Measurements from ENCODE around the gene SNCG. TPM values are rescaled to one million over a fixed set of nuclear protein-coding genes. Genes with fewer than 3 reads are reported as not detected.

The SNCG gene
- total and polyA plus RNA-seq, 2 experiments from 2014 or later, result 4.0 to 17.0 TPM

DNA sequence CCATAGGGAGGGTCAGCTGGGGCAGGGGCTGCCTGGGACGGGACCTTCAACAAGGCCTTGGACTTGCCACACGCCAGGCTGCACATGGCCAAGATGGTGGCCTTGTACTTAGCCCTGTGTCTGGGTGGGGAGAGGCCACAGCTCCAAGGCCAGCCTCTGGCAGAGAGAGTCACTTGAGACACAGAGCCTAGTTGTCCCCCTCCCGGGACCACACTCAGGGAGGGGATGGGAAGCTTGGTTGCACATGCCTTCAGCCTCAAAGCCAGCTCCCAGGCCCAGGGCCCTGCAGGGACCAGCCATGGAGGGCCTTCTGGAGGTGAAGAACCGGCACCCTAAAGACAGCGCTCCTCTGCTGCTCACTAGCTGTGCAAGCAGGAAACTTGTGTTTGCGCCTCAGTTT, 17.7 kb upstream of the SNCG start (continued):
- TF ChIP-seq, protein P1, sequence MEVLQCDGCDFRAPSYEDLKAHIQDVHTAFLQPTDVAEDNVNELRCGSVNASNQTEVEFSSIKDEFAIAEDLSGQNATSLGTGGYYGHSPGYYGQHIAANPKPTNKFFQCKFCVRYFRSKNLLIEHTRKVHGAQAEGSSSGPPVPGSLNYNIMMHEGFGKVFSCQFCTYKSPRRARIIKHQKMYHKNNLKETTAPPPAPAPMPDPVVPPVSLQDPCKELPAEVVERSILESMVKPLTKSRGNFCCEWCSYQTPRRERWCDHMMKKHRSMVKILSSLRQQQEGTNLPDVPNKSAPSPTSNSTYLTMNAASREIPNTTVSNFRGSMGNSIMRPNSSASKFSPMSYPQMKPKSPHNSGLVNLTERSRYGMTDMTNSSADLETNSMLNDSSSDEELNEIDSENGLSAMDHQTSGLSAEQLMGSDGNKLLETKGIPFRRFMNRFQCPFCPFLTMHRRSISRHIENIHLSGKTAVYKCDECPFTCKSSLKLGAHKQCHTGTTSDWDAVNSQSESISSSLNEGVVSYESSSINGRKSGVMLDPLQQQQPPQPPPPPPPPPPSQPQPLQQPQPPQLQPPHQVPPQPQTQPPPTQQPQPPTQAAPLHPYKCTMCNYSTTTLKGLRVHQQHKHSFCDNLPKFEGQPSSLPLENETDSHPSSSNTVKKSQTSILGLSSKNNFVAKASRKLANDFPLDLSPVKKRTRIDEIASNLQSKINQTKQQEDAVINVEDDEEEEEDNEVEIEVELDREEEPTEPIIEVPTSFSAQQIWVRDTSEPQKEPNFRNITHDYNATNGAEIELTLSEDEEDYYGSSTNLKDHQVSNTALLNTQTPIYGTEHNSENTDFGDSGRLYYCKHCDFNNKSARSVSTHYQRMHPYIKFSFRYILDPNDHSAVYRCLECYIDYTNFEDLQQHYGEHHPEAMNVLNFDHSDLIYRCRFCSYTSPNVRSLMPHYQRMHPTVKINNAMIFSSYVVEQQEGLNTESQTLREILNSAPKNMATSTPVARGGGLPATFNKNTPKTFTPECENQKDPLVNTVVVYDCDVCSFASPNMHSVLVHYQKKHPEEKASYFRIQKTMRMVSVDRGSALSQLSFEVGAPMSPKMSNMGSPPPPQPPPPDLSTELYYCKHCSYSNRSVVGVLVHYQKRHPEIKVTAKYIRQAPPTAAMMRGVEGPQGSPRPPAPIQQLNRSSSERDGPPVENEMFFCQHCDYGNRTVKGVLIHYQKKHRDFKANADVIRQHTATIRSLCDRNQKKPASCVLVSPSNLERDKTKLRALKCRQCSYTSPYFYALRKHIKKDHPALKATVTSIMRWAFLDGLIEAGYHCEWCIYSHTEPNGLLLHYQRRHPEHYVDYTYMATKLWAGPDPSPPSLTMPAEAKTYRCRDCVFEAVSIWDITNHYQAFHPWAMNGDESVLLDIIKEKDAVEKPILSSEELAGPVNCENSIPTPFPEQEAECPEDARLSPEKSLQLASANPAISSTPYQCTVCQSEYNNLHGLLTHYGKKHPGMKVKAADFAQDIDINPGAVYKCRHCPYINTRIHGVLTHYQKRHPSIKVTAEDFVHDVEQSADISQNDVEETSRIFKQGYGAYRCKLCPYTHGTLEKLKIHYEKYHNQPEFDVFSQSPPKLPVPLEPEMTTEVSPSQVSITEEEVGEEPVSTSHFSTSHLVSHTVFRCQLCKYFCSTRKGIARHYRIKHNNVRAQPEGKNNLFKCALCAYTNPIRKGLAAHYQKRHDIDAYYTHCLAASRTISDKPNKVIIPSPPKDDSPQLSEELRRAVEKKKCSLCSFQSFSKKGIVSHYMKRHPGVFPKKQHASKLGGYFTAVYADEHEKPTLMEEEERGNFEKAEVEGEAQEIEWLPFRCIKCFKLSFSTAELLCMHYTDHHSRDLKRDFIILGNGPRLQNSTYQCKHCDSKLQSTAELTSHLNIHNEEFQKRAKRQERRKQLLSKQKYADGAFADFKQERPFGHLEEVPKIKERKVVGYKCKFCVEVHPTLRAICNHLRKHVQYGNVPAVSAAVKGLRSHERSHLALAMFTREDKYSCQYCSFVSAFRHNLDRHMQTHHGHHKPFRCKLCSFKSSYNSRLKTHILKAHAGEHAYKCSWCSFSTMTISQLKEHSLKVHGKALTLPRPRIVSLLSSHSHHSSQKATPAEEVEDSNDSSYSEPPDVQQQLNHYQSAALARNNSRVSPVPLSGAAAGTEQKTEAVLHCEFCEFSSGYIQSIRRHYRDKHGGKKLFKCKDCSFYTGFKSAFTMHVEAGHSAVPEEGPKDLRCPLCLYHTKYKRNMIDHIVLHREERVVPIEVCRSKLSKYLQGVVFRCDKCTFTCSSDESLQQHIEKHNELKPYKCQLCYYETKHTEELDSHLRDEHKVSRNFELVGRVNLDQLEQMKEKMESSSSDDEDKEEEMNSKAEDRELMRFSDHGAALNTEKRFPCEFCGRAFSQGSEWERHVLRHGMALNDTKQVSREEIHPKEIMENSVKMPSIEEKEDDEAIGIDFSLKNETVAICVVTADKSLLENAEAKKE (CRISPR knock-in tag; IDR thresholded peaks at IDR 0.05), result no peak
- TF ChIP-seq ZNF114 (CRISPR knock-in tag; IDR thresholded peaks at IDR 0.05) (no peak), EZH2 (IDR thresholded peaks at IDR 0.05; ENCODE audit: low read depth, unreplicated experiment) (no peak), NANOG (IDR thresholded peaks at IDR 0.05; ENCODE audit: borderline replicate concordance) (no peak)
- TF ChIP-seq, protein P2, sequence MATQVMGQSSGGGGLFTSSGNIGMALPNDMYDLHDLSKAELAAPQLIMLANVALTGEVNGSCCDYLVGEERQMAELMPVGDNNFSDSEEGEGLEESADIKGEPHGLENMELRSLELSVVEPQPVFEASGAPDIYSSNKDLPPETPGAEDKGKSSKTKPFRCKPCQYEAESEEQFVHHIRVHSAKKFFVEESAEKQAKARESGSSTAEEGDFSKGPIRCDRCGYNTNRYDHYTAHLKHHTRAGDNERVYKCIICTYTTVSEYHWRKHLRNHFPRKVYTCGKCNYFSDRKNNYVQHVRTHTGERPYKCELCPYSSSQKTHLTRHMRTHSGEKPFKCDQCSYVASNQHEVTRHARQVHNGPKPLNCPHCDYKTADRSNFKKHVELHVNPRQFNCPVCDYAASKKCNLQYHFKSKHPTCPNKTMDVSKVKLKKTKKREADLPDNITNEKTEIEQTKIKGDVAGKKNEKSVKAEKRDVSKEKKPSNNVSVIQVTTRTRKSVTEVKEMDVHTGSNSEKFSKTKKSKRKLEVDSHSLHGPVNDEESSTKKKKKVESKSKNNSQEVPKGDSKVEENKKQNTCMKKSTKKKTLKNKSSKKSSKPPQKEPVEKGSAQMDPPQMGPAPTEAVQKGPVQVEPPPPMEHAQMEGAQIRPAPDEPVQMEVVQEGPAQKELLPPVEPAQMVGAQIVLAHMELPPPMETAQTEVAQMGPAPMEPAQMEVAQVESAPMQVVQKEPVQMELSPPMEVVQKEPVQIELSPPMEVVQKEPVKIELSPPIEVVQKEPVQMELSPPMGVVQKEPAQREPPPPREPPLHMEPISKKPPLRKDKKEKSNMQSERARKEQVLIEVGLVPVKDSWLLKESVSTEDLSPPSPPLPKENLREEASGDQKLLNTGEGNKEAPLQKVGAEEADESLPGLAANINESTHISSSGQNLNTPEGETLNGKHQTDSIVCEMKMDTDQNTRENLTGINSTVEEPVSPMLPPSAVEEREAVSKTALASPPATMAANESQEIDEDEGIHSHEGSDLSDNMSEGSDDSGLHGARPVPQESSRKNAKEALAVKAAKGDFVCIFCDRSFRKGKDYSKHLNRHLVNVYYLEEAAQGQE (IDR thresholded peaks at IDR 0.05; ENCODE audit: unreplicated experiment), result no peak

DNA sequence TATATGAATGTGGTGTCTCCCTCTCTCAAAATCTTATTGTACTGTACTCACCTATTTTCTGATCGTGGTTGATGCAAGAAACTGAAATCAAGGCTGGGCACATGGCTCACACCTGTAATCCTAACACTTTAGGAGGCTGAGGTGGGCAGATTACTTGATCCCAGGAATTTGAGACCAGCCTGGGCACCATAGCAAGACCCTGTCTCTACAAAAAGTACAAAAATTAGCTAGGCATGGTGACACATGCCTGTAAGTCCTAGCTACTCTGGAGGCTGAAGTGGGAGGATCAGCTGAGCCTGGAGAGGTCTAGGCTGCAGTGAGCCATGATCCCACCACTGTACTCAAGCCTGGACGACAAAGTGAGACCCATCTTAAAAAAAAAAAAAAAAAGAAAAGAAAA, 17.0 kb upstream of the SNCG start:
- no peak for DNase-seq (ENCODE audit: low spot score)
- H3K27ac Mint-ChIP-seq, result no peak overlapping the region
- Histone ChIP-seq H3K4me2 (no peak overlapping the region), H3K27me3 (ENCODE audit: insufficient read depth) (peaks cover 8% of the 10 kb centered on the region; the same call in 1 of the 2 replicates), H3K27ac (ENCODE audit: low read depth) (no peak overlapping the region), H3K4me1 (ENCODE audit: insufficient read depth) (peaks cover 6% of the 10 kb centered on the region; the same call in 1 of the 2 replicates), H3F3A (replicated peaks; ENCODE audit: low read depth) (no peaks in the 10 kb centered on the region), H3K9me2 (ENCODE audit: insufficient read depth) (no peaks in the 10 kb centered on the region), H4K20me1 (replicated peaks; ENCODE audit: insufficient read depth) (no peaks in the 10 kb centered on the region), H3K79me2 (replicated peaks; ENCODE audit: insufficient read depth) (no peaks in the 10 kb centered on the region), H2AFZ (no peak overlapping the region), H3K36me3 (ENCODE audit: insufficient read depth) (no peaks in the 10 kb centered on the region), H3K4me3 (no peak overlapping the region)
- peaks cover 39% of the 10 kb centered on the region for H3K27me3 Mint-ChIP-seq (ENCODE audit: insufficient read depth, low read depth, poor library complexity)
- no peak for ATAC-seq
- no peaks in the 10 kb centered on the region for H3K36me3 Mint-ChIP-seq (ENCODE audit: low read depth)
- TF ChIP-seq, protein P3, sequence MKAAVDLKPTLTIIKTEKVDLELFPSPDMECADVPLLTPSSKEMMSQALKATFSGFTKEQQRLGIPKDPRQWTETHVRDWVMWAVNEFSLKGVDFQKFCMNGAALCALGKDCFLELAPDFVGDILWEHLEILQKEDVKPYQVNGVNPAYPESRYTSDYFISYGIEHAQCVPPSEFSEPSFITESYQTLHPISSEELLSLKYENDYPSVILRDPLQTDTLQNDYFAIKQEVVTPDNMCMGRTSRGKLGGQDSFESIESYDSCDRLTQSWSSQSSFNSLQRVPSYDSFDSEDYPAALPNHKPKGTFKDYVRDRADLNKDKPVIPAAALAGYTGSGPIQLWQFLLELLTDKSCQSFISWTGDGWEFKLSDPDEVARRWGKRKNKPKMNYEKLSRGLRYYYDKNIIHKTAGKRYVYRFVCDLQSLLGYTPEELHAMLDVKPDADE (IDR thresholded peaks at IDR 0.05), result no peak
- TF ChIP-seq POLR2AphosphoS5 (IDR thresholded peaks at IDR 0.05; ENCODE audit: low read depth) (no peak), JUNB (IDR thresholded peaks at IDR 0.05; ENCODE audit: unreplicated experiment) (no peak), CREB1 (CRISPR knock-in tag; IDR thresholded peaks at IDR 0.05; ENCODE audit: low read depth) (no peak)
- TF ChIP-seq, protein P4, sequence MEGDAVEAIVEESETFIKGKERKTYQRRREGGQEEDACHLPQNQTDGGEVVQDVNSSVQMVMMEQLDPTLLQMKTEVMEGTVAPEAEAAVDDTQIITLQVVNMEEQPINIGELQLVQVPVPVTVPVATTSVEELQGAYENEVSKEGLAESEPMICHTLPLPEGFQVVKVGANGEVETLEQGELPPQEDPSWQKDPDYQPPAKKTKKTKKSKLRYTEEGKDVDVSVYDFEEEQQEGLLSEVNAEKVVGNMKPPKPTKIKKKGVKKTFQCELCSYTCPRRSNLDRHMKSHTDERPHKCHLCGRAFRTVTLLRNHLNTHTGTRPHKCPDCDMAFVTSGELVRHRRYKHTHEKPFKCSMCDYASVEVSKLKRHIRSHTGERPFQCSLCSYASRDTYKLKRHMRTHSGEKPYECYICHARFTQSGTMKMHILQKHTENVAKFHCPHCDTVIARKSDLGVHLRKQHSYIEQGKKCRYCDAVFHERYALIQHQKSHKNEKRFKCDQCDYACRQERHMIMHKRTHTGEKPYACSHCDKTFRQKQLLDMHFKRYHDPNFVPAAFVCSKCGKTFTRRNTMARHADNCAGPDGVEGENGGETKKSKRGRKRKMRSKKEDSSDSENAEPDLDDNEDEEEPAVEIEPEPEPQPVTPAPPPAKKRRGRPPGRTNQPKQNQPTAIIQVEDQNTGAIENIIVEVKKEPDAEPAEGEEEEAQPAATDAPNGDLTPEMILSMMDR (conservative IDR thresholded peaks at IDR 0.05; ENCODE audit: low read depth in 2 of 2), result no peak
- H3K9me3 Mint-ChIP-seq, result no peaks in the 10 kb centered on the region
- H3K4me3 Mint-ChIP-seq, result no peak overlapping the region
- peaks cover 9% of the 10 kb centered on the region for H3K4me1 Mint-ChIP-seq
